CD4-positive, alpha-beta T cell (primary cell): ENCODE measurements around the gene CPSF4. TPM values are rescaled to one million over a fixed set of nuclear protein-coding genes. Genes with fewer than 3 reads are reported as not detected.

Experiments
- ATAC-seq: fragments of 200-7000 bp; cut with Tn5 transposase; one replicate; pipeline ENCODE4 v1.10.0; 2022; ENCODE audit warnings: mild to moderate bottlenecking; ENCODE audit not compliant: poor library complexity
- CTCF ChIA-PET: fragments of 350-600 bp; sonication (Branson Sonifier 250); formaldehyde crosslinking; loops from one replicate; lab custom pipeline; 2021; ENCODE audit warnings: antibody characterized with exemption, inconsistent platforms; lab: Charles Lee
- POLR2A ChIA-PET: fragments of 350-600 bp; sonication (Branson Sonifier 250); formaldehyde crosslinking; loops from one replicate; lab custom pipeline; 2021; ENCODE audit warnings: antibody characterized with exemption, inconsistent platforms; lab: Charles Lee
- DNase-seq, 14 experiments: peaks; one replicate each; pipeline ENCODE4 v3.0.0-alpha.2; 2013 to 2020; ENCODE audit warnings: mixed read lengths in 2 of 14
- H3K27ac ChIP-seq, 2 donors: one replicate each; pipeline versions ENCODE4 v1.5.1 to v1.7.0; 2013; ENCODE audit warnings: low read length in 2 of 2, low read depth in 1 of 2, mild to moderate bottlenecking in 1 of 2
- H3K27me3 ChIP-seq, 2 experiments: 1 replicate in 1 of 2; 2 replicates in 1 of 2; pipeline versions ENCODE4 v1.6.1 to v1.7.0; 2013; ENCODE audit warnings: low read length in 2 of 2, control low read depth in 1 of 2, mild to moderate bottlenecking in 1 of 2, moderate library complexity in 1 of 2; ENCODE audit not compliant: insufficient read depth in 2 of 2, control insufficient read depth in 1 of 2
- H3K36me3 ChIP-seq: one replicate; pipeline ENCODE4 v1.6.1; 2013; ENCODE audit warnings: low read length, control low read depth; ENCODE audit not compliant: insufficient read depth
- H3K4me1 ChIP-seq: one replicate; pipeline ENCODE4 v1.6.1; 2013; ENCODE audit warnings: low read length, control low read depth; ENCODE audit not compliant: insufficient read depth
- H3K4me3 ChIP-seq: one replicate; pipeline ENCODE4 v1.5.1; 2013; ENCODE audit warnings: mild to moderate bottlenecking, low read length, moderate library complexity
- H3K9me3 ChIP-seq, 2 experiments: 1 replicate in 1 of 2; 2 replicates in 1 of 2; pipeline versions ENCODE4 v1.6.1 to v1.7.0; 2013; ENCODE audit warnings: low read length in 2 of 2, mild to moderate bottlenecking in 2 of 2, control low read depth in 1 of 2, moderate library complexity in 1 of 2; ENCODE audit not compliant: control insufficient read depth in 1 of 2, insufficient read depth in 1 of 2
- H3K27ac Mint-ChIP-seq: one replicate; pipeline ENCODE4 v1.8.0; 2020; ENCODE audit warnings: mixed read lengths
- H3K27me3 Mint-ChIP-seq: one replicate; pipeline ENCODE4 v1.8.0; 2021; ENCODE audit warnings: mixed read lengths
- H3K36me3 Mint-ChIP-seq: one replicate; pipeline ENCODE4 v1.8.0; 2021; ENCODE audit warnings: low read depth, mixed read lengths
- H3K4me1 Mint-ChIP-seq: one replicate; pipeline ENCODE4 v1.8.0; 2021; ENCODE audit warnings: low read depth, mixed read lengths
- H3K4me3 Mint-ChIP-seq: one replicate; pipeline ENCODE4 v1.8.0; 2020; ENCODE audit warnings: mild to moderate bottlenecking, mixed read lengths
- H3K9me3 Mint-ChIP-seq: one replicate; pipeline ENCODE4 v1.8.0; 2020; ENCODE audit warnings: mixed read lengths
- CTCF ChIP-seq: fragments of 200-600 bp; IDR thresholded peaks from one replicate; pipeline ENCODE4 v1.8.0; 2022; ENCODE audit warnings: antibody characterized with exemption, mild to moderate bottlenecking
- intact Hi-C, 2 experiments: fragments of 100-400 bp; cut with DNase I in 1 of 2; cut with micrococcal nuclease in 1 of 2; formaldehyde crosslinking; loops; one replicate each; pipeline versions ENCODE4 v1.15.1 to v1.9.0; 2023 to 2025; cut with DNase I, micrococcal nuclease
- total RNA-seq, 174 experiments: library from RNA in 2 of 174; stranded (reverse) in 2 of 174; gene quantifications; one replicate each; pipeline ENCODE4 v1.2.3 and lab custom pipeline; 2021 to 2026

Gene CPSF4
- total RNA-seq, 2 experiments from 2014 or later: 28.1 to 31.7 TPM

- DNase-seq (no peak), ATAC-seq (no peak)
- H3K4me1 ChIP-seq: no peaks in the 10 kb centered on the region
- H3K27ac ChIP-seq: no peak overlapping the region
- H3K9me3 ChIP-seq: no peaks in the 10 kb centered on the region
- H3K27me3 ChIP-seq: no peaks in the 10 kb centered on the region
- no peak overlapping the region for H3K4me3 ChIP-seq
- H3K36me3 ChIP-seq: peaks cover 70% of the 10 kb centered on the region
- no peaks in the 10 kb centered on the region for H3K27me3 Mint-ChIP-seq
- no peaks in the 10 kb centered on the region for H3K9me3 Mint-ChIP-seq
- CTCF ChIA-PET: no interaction called here
- H3K27ac Mint-ChIP-seq: no peak overlapping the region
- no peak for TF ChIP-seq CTCF
- no peak overlapping the region for H3K4me3 Mint-ChIP-seq
- intact Hi-C loops: no loop called here
- H3K36me3 Mint-ChIP-seq: peaks cover 74% of the 10 kb centered on the region
- POLR2A ChIA-PET: no interaction called here
- no peaks in the 10 kb centered on the region for H3K4me1 Mint-ChIP-seq
These were observed 14.4 kb downstream of the CPSF4 start for GRCh38 chr7:99453105-99453504.

- H3K4me3 ChIP-seq: no peak overlapping the region
- H3K36me3 ChIP-seq: peaks cover 75% of the 10 kb centered on the region
- H3K4me1 ChIP-seq: peaks cover 7% of the 10 kb centered on the region
- no peaks in the 10 kb centered on the region for H3K9me3 Mint-ChIP-seq
- DNase-seq: no peak
- peaks cover 77% of the 10 kb centered on the region for H3K36me3 Mint-ChIP-seq
- ChIA-PET POLR2A (no interaction called here), CTCF (no interaction called here)
- H3K4me3 Mint-ChIP-seq: no peak overlapping the region
- no peaks in the 10 kb centered on the region for H3K27me3 ChIP-seq
- intact Hi-C loops: no loop called here
- H3K27me3 Mint-ChIP-seq: no peaks in the 10 kb centered on the region
- H3K27ac Mint-ChIP-seq: no peak overlapping the region
- no peak overlapping the region for H3K27ac ChIP-seq
- ATAC-seq: no peak
- TF ChIP-seq CTCF: no peak
- peaks cover 21% of the 10 kb centered on the region for H3K4me1 Mint-ChIP-seq
- H3K9me3 ChIP-seq: no peaks in the 10 kb centered on the region
These were observed 17.1 kb downstream of the CPSF4 start for GRCh38 chr7:99455874-99456273.

- no peak for TF ChIP-seq CTCF
- CTCF ChIA-PET: no interaction called here
- POLR2A ChIA-PET: no interaction called here
- Histone ChIP-seq H3K4me3 (no peak overlapping the region), H3K36me3 (peaks cover 73% of the 10 kb centered on the region), H3K4me1 (peaks cover 11% of the 10 kb centered on the region), H3K27me3 (no peaks in the 10 kb centered on the region), H3K9me3 (no peaks in the 10 kb centered on the region), H3K27ac (no peak overlapping the region)
- peaks cover 24% of the 10 kb centered on the region for H3K4me1 Mint-ChIP-seq
- no peak for ATAC-seq
- H3K36me3 Mint-ChIP-seq: peaks cover 73% of the 10 kb centered on the region
- intact Hi-C loops: no loop called here
- peak overlapping the region; percentile 63 for H3K27ac Mint-ChIP-seq
- no peaks in the 10 kb centered on the region for H3K9me3 Mint-ChIP-seq
- H3K27me3 Mint-ChIP-seq: no peaks in the 10 kb centered on the region
- no peak for DNase-seq
- H3K4me3 Mint-ChIP-seq: no peak overlapping the region
These were observed 17.5 kb downstream of the CPSF4 start for GRCh38 chr7:99456288-99456687.
